Fibroblast of lung (primary cell): ENCODE data around the gene MFAP4.

Experiments
- EZH2 ChIP-seq: IDR thresholded peaks from 2 replicates; pipeline ENCODE4 v1.5.1; 2012; ENCODE audit warnings: low read length, control low read depth, mild to moderate bottlenecking; ENCODE audit errors: missing control alignments
- TF ChIP-seq, protein P1 (sequence below), 2 donors: IDR thresholded peaks in 1 of 2; conservative IDR thresholded peaks in 1 of 2; 1 replicate in 1 of 2; 2 replicates in 1 of 2; pipeline ENCODE4 v1.5.1; 2011 to 2012; ENCODE audit warnings: low read length in 2 of 2, control low read depth in 1 of 2, inconsistent platforms in 1 of 2, low read depth in 1 of 2, mild to moderate bottlenecking in 1 of 2

- TF ChIP-seq, protein P1, sequence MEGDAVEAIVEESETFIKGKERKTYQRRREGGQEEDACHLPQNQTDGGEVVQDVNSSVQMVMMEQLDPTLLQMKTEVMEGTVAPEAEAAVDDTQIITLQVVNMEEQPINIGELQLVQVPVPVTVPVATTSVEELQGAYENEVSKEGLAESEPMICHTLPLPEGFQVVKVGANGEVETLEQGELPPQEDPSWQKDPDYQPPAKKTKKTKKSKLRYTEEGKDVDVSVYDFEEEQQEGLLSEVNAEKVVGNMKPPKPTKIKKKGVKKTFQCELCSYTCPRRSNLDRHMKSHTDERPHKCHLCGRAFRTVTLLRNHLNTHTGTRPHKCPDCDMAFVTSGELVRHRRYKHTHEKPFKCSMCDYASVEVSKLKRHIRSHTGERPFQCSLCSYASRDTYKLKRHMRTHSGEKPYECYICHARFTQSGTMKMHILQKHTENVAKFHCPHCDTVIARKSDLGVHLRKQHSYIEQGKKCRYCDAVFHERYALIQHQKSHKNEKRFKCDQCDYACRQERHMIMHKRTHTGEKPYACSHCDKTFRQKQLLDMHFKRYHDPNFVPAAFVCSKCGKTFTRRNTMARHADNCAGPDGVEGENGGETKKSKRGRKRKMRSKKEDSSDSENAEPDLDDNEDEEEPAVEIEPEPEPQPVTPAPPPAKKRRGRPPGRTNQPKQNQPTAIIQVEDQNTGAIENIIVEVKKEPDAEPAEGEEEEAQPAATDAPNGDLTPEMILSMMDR (conservative IDR thresholded peaks at IDR 0.05 in 1 of 2, IDR thresholded peaks at IDR 0.05 in 1 of 2; ENCODE audit: low read depth in 1 of 2, low read length in 2 of 2): no peak
- TF ChIP-seq EZH2: no peak
Measured at GRCh38 chr17:19390951-19391350, 4.0 kb upstream of the MFAP4 start.
